K562 (cell line): ENCODE measurements around the gene PRMT5. TPM values are rescaled to one million over a fixed set of nuclear protein-coding genes. Genes with fewer than 3 reads are reported as not detected.
A peak's percentile ranks its signal among the peaks of the same experiment; 100 is the strongest.

Experiments used
- BCOR ChIP-seq: fragments of 450-650 bp; IDR thresholded peaks from 2 replicates; pipeline ENCODE4 v1.6.1; 2016
- CBX2 ChIP-seq: fragments of 200-600 bp; sonication (generic); IDR thresholded peaks from one replicate; pipeline ENCODE4 v1.6.1; 2012; ENCODE audit warnings: mild to moderate bottlenecking, low read length, inconsistent platforms; ENCODE audit not compliant: insufficient read depth, poor library complexity, severe bottlenecking
- CREBBP ChIP-seq: IDR thresholded peaks from one replicate; pipeline ENCODE4 v1.6.1; 2012; ENCODE audit warnings: low read depth, mild to moderate bottlenecking, control low read depth, inconsistent platforms, low read length
- EP400 ChIP-seq: fragments of 450-650 bp; IDR thresholded peaks from 2 replicates; pipeline ENCODE4 v1.6.1; 2017; ENCODE audit warnings: antibody characterized with exemption, mild to moderate bottlenecking, moderate library complexity
- KAT2B ChIP-seq: IDR thresholded peaks from one replicate; pipeline ENCODE4 v1.6.1; 2012; ENCODE audit warnings: low read depth, mild to moderate bottlenecking, control low read depth, inconsistent platforms, low read length, moderate library complexity
- MAZ ChIP-seq, 2 experiments: fragments of 450-650 bp in 1 of 2; sonication (generic) in 1 of 2; formaldehyde crosslinking; IDR thresholded peaks in 1 of 2; conservative IDR thresholded peaks in 1 of 2; 2 replicates each; pipeline versions ENCODE4 v1.4.0 to v1.5.0; 2020; ENCODE audit warnings: mild to moderate bottlenecking in 1 of 2, missing genetic modification reagents in 1 of 2
- NFRKB ChIP-seq: fragments of 450-650 bp; IDR thresholded peaks from 2 replicates; pipeline ENCODE4 v1.6.1; 2016; ENCODE audit warnings: low read depth
- NR2C2 ChIP-seq, 2 experiments: fragments of 200-800 bp in 1 of 2; sonication (Bioruptor generic) in 1 of 2; sonication (generic) in 1 of 2; formaldehyde crosslinking in 1 of 2; IDR thresholded peaks; 2 replicates each; pipeline versions ENCODE4 v1.6.1 to v1.8.0; 2016 to 2022; ENCODE audit warnings: mild to moderate bottlenecking in 1 of 2, missing compliant biosample characterization in 1 of 2, missing genetic modification characterization in 1 of 2, missing genetic modification reagents in 1 of 2
- PHB ChIP-seq: fragments of 250-450 bp; sonication (Bioruptor Pico); IDR thresholded peaks from 2 replicates; pipeline ENCODE4 v1.5.0; 2021
- POLR2A ChIP-seq: fragments of 450-650 bp; conservative IDR thresholded peaks from 2 replicates; pipeline ENCODE4 v1.6.1; 2016
- PRPF4 ChIP-seq: fragments of 200-400 bp; formaldehyde crosslinking; IDR thresholded peaks from one replicate; pipeline ENCODE4 v1.6.1; 2017; ENCODE audit warnings: low read length, low read depth, mild to moderate bottlenecking; ENCODE audit not compliant: insufficient read depth, poor library complexity, severe bottlenecking
- SP1 ChIP-seq: sonication (generic); formaldehyde crosslinking; IDR thresholded peaks from 2 replicates; pipeline ENCODE4 v1.8.1; 2022; ENCODE audit warnings: mild to moderate bottlenecking, missing genetic modification reagents
- SUPT5H ChIP-seq: fragments of 450-650 bp; IDR thresholded peaks from 2 replicates; pipeline ENCODE4 v1.6.1; 2016
- TCF3 ChIP-seq: sonication (generic); formaldehyde crosslinking; IDR thresholded peaks from 2 replicates; pipeline ENCODE4 v1.4.0; 2020; ENCODE audit warnings: mild to moderate bottlenecking, missing genetic modification reagents
- TCFL5 ChIP-seq: fragments of 250-450 bp; sonication (Bioruptor Pico); conservative IDR thresholded peaks from 2 replicates; pipeline ENCODE4 v1.6.1; 2021; ENCODE audit warnings: mild to moderate bottlenecking, moderate library complexity, matching md5 sums
- ZBTB17 ChIP-seq: fragments of 450-650 bp; formaldehyde crosslinking; IDR thresholded peaks from 2 replicates; pipeline ENCODE4 v1.4.0; 2020; ENCODE audit warnings: mild to moderate bottlenecking
- ZNF165 ChIP-seq: fragments of 250-450 bp; sonication (Bioruptor Pico); IDR thresholded peaks from 2 replicates; pipeline ENCODE4 v1.4.0; 2020; ENCODE audit warnings: borderline replicate concordance
- ZNF316 ChIP-seq: fragments of 450-650 bp; IDR thresholded peaks from 2 replicates; pipeline ENCODE4 v1.6.1; 2016
- polyA plus RNA-seq, 8 experiments: library from polyadenylated mRNA; depleted of rRNA in 4 of 8; stranded (reverse) in 5 of 8; unstranded in 3 of 8; fragments of >200 nt; fragmentation: Nextera tagmentation in 2 of 8; fragmentation: Illumina TruSeq in 1 of 8; extraction: Ambion mirVana in 2 of 8; extraction: Trizol in 1 of 8; gene quantifications; 2 replicates each; pipeline versions ENCODE4 v1.2.1 to v1.2.3, GENCODE V29; 2011 to 2014; ENCODE audit warnings: inconsistent platforms in 1 of 8, missing spikeins in 1 of 8
- total RNA-seq, 7 experiments: library from RNA; depleted of rRNA in 6 of 7; stranded (reverse); fragments of >200 nt in 6 of 7; fragmentation: Illumina TruSeq in 2 of 7; extraction: Trizol in 2 of 7; gene quantifications; 2 replicates each; pipeline versions ENCODE4 v1.2.1 to v1.2.3, GENCODE V29; 2011 to 2021; ENCODE audit warnings: low replicate concordance in 1 of 7
- TF ChIP-seq, protein P1 (sequence below): sonication (generic); formaldehyde crosslinking; IDR thresholded peaks from 2 replicates; pipeline ENCODE4 v1.8.1; 2023; ENCODE audit warnings: missing genetic modification reagents, mild to moderate bottlenecking, borderline replicate concordance
- TF ChIP-seq, protein P2 (sequence below): fragments of 450-650 bp; formaldehyde crosslinking; IDR thresholded peaks from 2 replicates; pipeline ENCODE4 v1.4.0; 2022; ENCODE audit warnings: missing genetic modification characterization
- TF ChIP-seq, protein P3 (sequence below): fragments of 250-450 bp; sonication (Bioruptor Pico); IDR thresholded peaks from 2 replicates; pipeline ENCODE4 v1.4.0; 2020; ENCODE audit warnings: borderline replicate concordance

Gene PRMT5
- total and polyA plus RNA-seq, 9 of the 15 experiments (the other 6 are each of a cell fraction or from before 2014, with no cell fraction given): 114 to 552 (median 222) TPM

DNA sequence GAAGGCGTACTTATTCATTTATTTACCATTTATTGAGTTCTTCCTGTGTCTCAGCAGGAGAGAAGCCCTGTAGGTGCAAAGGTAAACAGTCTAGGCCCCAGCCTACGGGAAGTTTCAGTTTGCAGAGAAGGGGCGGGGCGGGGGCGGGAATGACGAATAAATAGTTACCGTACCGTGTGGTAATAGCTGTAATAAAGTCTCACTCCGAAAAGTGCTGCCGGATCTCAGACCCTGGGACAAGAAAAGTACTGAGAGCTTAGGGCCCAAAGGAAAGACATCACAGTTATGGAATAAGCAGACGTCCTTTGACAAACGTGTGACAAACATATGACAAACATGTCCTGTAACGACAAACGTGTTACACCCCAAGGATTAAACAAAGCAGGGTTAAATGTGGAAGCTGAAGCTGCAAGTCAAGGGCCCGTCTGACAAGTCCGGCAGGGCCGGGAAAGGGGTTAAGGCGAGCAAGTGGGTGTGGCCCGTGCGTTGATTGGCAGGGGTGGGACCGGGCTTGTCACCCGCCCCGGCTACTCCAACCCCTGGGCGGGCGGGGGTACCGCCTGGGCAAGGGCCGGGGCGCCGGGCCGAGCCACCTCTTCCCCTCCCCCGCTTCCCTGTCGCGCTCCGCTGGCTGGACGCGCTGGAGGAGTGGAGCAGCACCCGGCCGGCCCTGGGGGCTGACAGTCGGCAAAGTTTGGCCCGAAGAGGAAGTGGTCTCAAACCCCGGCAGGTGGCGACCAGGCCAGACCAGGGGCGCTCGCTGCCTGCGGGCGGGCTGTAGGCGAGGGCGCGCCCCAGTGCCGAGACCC, 57.7 kb downstream of the PRMT5 start, which contains the start of gene LRP10 (continued):
- TF ChIP-seq, protein P1, sequence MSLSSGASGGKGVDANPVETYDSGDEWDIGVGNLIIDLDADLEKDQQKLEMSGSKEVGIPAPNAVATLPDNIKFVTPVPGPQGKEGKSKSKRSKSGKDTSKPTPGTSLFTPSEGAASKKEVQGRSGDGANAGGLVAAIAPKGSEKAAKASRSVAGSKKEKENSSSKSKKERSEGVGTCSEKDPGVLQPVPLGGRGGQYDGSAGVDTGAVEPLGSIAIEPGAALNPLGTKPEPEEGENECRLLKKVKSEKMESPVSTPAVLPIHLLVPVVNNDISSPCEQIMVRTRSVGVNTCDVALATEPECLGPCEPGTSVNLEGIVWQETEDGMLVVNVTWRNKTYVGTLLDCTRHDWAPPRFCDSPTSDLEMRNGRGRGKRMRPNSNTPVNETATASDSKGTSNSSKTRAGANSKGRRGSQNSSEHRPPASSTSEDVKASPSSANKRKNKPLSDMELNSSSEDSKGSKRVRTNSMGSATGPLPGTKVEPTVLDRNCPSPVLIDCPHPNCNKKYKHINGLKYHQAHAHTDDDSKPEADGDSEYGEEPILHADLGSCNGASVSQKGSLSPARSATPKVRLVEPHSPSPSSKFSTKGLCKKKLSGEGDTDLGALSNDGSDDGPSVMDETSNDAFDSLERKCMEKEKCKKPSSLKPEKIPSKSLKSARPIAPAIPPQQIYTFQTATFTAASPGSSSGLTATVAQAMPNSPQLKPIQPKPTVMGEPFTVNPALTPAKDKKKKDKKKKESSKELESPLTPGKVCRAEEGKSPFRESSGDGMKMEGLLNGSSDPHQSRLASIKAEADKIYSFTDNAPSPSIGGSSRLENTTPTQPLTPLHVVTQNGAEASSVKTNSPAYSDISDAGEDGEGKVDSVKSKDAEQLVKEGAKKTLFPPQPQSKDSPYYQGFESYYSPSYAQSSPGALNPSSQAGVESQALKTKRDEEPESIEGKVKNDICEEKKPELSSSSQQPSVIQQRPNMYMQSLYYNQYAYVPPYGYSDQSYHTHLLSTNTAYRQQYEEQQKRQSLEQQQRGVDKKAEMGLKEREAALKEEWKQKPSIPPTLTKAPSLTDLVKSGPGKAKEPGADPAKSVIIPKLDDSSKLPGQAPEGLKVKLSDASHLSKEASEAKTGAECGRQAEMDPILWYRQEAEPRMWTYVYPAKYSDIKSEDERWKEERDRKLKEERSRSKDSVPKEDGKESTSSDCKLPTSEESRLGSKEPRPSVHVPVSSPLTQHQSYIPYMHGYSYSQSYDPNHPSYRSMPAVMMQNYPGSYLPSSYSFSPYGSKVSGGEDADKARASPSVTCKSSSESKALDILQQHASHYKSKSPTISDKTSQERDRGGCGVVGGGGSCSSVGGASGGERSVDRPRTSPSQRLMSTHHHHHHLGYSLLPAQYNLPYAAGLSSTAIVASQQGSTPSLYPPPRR (CRISPR knock-in tag): no peak
- TF ChIP-seq, protein P2, sequence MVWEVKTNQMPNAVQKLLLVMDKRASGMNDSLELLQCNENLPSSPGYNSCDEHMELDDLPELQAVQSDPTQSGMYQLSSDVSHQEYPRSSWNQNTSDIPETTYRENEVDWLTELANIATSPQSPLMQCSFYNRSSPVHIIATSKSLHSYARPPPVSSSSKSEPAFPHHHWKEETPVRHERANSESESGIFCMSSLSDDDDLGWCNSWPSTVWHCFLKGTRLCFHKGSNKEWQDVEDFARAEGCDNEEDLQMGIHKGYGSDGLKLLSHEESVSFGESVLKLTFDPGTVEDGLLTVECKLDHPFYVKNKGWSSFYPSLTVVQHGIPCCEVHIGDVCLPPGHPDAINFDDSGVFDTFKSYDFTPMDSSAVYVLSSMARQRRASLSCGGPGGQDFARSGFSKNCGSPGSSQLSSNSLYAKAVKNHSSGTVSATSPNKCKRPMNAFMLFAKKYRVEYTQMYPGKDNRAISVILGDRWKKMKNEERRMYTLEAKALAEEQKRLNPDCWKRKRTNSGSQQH: no peak
- TF ChIP-seq POLR2A (peak; percentile 87), ZNF165 (CRISPR knock-in tag) (no peak), KAT2B (no peak), ZBTB17 (peak; percentile 25; the same call in 1 of the 2 replicates), MAZ (CRISPR knock-in tag; conservative IDR thresholded peaks at IDR 0.05 in 1 of 2, IDR thresholded peaks at IDR 0.05 in 1 of 2) (peak; percentile 85 to 93), PRPF4 (peak; percentile 31), NR2C2 (CRISPR knock-in tag; IDR thresholded peaks at IDR 0.05) (peak; percentile 53; the same call in 1 of the 2 replicates), NR2C2 (tag; IDR thresholded peaks at IDR 0.05) (peak; percentile 70; the same call in 1 of the 2 replicates), TCF3 (CRISPR knock-in tag) (no peak), SUPT5H (peak; percentile 87), TCFL5 (CRISPR knock-in tag) (no peak), NFRKB (no peak), SP1 (CRISPR knock-in tag) (peak; percentile 83), BCOR (no peak), ZNF316 (no peak), CREBBP (no peak), PHB (CRISPR knock-in tag) (no peak), CBX2 (no peak), EP400 (peak; percentile 58; the same call in 1 of the 2 replicates)
- TF ChIP-seq, protein P3, sequence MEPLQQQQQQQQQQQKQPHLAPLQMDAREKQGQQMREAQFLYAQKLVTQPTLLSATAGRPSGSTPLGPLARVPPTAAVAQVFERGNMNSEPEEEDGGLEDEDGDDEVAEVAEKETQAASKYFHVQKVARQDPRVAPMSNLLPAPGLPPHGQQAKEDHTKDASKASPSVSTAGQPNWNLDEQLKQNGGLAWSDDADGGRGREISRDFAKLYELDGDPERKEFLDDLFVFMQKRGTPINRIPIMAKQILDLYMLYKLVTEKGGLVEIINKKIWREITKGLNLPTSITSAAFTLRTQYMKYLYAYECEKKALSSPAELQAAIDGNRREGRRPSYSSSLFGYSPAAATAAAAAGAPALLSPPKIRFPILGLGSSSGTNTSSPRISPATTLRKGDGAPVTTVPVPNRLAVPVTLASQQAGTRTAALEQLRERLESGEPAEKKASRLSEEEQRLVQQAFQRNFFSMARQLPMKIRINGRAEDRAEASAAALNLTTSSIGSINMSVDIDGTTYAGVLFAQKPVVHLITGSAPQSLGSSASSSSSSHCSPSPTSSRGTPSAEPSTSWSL (CRISPR knock-in tag): no peak
